NCI-H2196 treated with DMSO at 0.1 percent for 48 hours (cell line): ENCODE results near the gene SEC61B.

Experiments
- DNase-seq: peaks from one replicate; lab custom pipeline; 2025; ENCODE audit not compliant: unreplicated experiment; lab: John Stamatoyannopoulos, UW

SEC61B gene

GRCh38 chr9:99269416-99269815 is 47.3 kb downstream of the SEC61B start:
- DNase-seq, result no peak

- no peak for DNase-seq
These were observed 48.4 kb downstream of the SEC61B start for GRCh38 chr9:99270491-99270890.

- no peak for DNase-seq
These were observed 50.8 kb downstream of the SEC61B start for GRCh38 chr9:99272836-99273235.

- DNase-seq, result no peak
These were observed 51.9 kb downstream of the SEC61B start for GRCh38 chr9:99274016-99274415.

- no peak for DNase-seq
These were observed 52.4 kb downstream of the SEC61B start for GRCh38 chr9:99274495-99274894.
